Pericardium fibroblast (primary cell): ENCODE results near the gene ABCC8. TPM values are rescaled to one million over a fixed set of nuclear protein-coding genes. Genes with fewer than 3 reads are reported as not detected.

Experiments
- total RNA-seq: library from RNA; depleted of rRNA; stranded (reverse); fragments of >200 nt; gene quantifications from 2 replicates; pipeline ENCODE4 v1.2.3, GENCODE V29; 2015

ABCC8 gene
- not detected in 2 replicates for total RNA-seq

DNA sequence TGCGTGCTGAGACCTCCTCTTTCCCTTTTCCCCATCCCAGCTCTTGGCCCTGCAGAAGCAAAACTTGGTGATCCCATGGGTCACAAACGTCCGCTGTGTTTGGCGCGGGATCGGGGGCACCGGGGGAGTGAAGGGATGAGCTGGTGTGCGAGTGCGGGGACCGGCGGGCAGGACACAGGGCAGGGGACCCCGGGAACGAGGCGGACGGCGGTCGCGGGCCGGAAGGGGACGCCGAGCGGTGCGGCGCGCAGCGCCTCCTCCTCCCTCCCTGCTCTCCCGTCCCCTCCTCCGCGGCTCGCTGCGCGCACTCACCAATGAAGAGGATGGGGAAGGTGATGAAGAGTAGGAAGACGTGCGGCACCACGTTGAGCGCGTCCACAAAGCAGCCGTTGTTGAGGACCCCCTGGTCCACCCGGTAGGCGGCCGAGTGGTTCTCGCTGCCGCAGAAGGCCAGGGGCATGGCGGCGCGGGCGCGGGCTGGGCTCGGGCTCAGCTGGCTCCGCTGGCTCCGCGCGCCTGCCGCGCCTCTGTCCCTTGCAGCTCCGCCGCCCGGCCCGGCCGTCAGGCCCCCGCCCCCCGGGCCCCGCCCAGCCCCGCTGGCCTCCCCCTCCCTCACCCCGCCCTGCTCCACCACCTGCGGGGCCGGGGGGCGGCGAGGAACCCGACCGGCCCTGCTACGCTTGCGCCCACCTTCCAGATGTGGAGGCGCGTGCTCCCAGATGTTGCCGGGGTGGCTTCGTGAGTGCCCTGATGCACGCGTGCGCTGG is at the start of gene ABCC8:
Gene ABCC8, minus strand, starts transcription at position 529 of the 767 bp plus-strand sequence. Its CDS starts 69 bp downstream, at position 460.

DNA sequence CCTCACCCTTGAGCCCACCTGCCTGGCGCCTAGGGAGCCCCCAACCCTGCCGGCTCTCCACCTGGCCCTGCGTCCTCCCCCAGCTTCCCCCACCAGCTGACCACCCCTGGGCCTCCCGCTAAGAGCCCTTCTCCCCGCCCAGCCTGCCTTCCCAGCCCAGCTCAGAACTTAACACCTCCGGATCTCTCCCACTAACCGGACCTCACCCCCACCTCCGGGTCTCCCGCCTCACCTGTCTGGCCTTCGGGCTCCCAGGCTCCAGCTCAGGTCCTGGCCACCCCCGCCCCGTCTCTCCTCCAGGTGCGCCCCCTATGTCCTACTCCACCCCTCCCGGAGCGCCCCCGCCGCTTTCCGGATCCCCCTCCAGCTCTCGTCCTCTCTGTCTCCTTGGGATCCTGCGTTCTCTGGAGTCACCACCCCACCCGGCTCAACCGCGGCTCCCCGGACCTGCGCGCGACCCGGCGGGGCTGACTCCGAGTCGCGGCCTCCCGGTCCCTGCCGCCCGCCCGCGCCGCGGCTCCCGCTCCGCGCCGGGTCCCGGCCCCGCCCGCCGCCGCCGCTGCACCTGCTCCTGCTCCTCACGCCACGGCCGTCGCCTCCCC is 87.9 kb downstream of the ABCC8 start, which contains the start of gene KCNJ11:
Gene KCNJ11, minus strand, starts transcription at position 51 of the 602 bp plus-strand sequence. CDS start 568 bp downstream, outside the sequence.

DNA sequence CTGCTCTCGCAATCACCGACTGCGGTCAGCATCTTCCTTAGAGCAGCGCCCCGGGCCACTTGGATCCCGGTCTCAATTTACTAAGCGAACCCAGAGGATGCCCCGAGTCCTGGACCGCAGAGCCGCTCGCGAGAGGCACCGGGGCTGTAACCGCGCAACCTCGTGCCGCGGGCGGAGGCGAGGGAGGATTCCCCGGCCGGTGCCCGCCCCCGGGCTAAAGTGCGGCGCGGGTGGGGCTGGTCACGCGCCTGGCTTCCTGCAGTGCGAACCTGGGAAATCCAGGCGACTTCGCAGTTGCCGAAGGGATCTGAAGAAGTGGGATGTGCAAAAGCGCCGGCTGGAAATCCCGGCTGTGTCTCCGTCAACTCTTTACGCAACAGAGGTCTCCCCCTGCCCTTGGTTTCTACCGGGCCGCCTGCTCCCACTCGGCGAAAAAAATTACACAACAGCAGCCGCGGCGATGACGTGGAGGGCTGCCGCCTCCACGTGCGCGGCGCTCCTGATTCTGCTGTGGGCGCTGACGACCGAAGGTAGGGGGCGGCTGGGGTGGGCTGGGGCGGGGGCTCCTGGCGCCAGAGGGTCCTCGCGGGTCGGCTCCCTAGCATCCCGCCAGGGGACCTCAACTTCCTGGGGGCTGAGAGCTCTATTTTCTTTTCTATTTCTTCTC is 125.0 kb downstream of the ABCC8 start, which contains the start of gene NCR3LG1:
Gene NCR3LG1, plus strand, starts transcription at position 291 of the 667 bp plus-strand sequence. Its CDS starts 170 bp downstream, at position 461.

Other genes with a start within 250 kb of the ABCC8 start
- 33.1 and 93.5 TPM in 2 replicates for gene NUCB2, start 200.1 kb downstream of the ABCC8 start, total RNA-seq
- gene NCR3LG1, start 125.0 kb downstream of the ABCC8 start, total RNA-seq, result 7.7 and 9.3 TPM in 2 replicates
- gene KCNJ11, start 88.2 kb downstream of the ABCC8 start, total RNA-seq, result not detected in 2 replicates
- gene USH1C, start 67.6 kb upstream of the ABCC8 start, total RNA-seq, result not detected in 2 replicates
- gene OTOG, start 70.4 kb upstream of the ABCC8 start, total RNA-seq, result not detected in 2 replicates
- 0.51 TPM in 1 of 2 replicates, not detected in the other for gene MYOD1, start 242.7 kb upstream of the ABCC8 start, total RNA-seq